PC-3 (cell line): ENCODE measurements around the gene CASQ2. TPM values are rescaled to one million over a fixed set of nuclear protein-coding genes. Genes with fewer than 3 reads are reported as not detected.

Experiments
- ATAC-seq: fragments of 200-7000 bp; cut with Tn5 transposase; 2 replicates; pipeline ENCODE4 v1.9.1; 2020; ENCODE audit warnings: mild to moderate bottlenecking, moderate library complexity
- BruUV-seq: library from RNA; stranded (reverse); fragments of 400-500 nt; replicated peaks from 2 replicates; lab custom pipeline; 2021; lab: Mats Ljungman, UMichigan
- CTCF ChIA-PET: fragments of 300-600 bp; sonication (Branson Sonifier 250); formaldehyde crosslinking; loops from one replicate; lab custom pipeline; 2022; ENCODE audit warnings: antibody characterized with exemption; lab: Charles Lee
- POLR2A ChIA-PET: fragments of 300-600 bp; sonication (Branson Sonifier 250); formaldehyde crosslinking; loops from one replicate; lab custom pipeline; 2022; ENCODE audit warnings: antibody characterized with exemption; ENCODE audit not compliant: unreplicated experiment; lab: Charles Lee
- DNase-seq: peaks from one replicate; pipeline ENCODE4 v3.0.0-alpha.2; 2015
- H2AFZ ChIP-seq: fragments of 300-600 bp; sonication (generic); 2 replicates; pipeline ENCODE4 v1.6.0; 2016; ENCODE audit warnings: antibody characterized with exemption, low read length
- H3F3A ChIP-seq: fragments of 300-600 bp; sonication (generic); one replicate; pipeline ENCODE4 v1.6.0; 2017; ENCODE audit warnings: antibody characterized with exemption, low read length, control low read depth, mild to moderate bottlenecking; ENCODE audit not compliant: unreplicated experiment
- H3K27ac ChIP-seq: fragments of 300-600 bp; sonication (generic); 2 replicates; pipeline ENCODE4 v1.5.1; 2016; ENCODE audit warnings: mild to moderate bottlenecking, low read length
- H3K27me3 ChIP-seq: fragments of 300-600 bp; sonication (generic); 2 replicates; pipeline ENCODE4 v1.6.1; 2016; ENCODE audit warnings: low read length, mixed read lengths
- H3K36me3 ChIP-seq: fragments of 300-600 bp; sonication (generic); 2 replicates; pipeline ENCODE4 v1.6.1; 2016; ENCODE audit warnings: low read depth, mixed run types, low read length, mixed read lengths
- H3K4me1 ChIP-seq: fragments of 300-600 bp; sonication (generic); 2 replicates; pipeline ENCODE4 v1.5.1; 2016; ENCODE audit warnings: low read length; ENCODE audit not compliant: insufficient read depth
- H3K4me2 ChIP-seq: fragments of 300-600 bp; sonication (generic); 2 replicates; pipeline ENCODE4 v1.6.0; 2016; ENCODE audit warnings: low read length
- H3K4me3 ChIP-seq: fragments of 300-600 bp; sonication (generic); 2 replicates; pipeline ENCODE4 v1.5.1; 2016; ENCODE audit warnings: mild to moderate bottlenecking, low read length, mixed read lengths
- H3K79me2 ChIP-seq: fragments of 300-600 bp; sonication (generic); 2 replicates; pipeline ENCODE4 v1.6.1; 2017; ENCODE audit warnings: low read length, mixed read lengths
- H3K9ac ChIP-seq: fragments of 300-600 bp; sonication (generic); 2 replicates; pipeline ENCODE4 v1.6.0; 2016; ENCODE audit warnings: mild to moderate bottlenecking, low read length
- H3K9me2 ChIP-seq: fragments of 300-600 bp; sonication (generic); replicated peaks from 2 replicates; pipeline ENCODE4 v1.6.1; 2016; ENCODE audit warnings: mixed run types, low read length, mixed read lengths
- H3K9me3 ChIP-seq: fragments of 300-600 bp; sonication (generic); 2 replicates; pipeline ENCODE4 v1.6.1; 2016; ENCODE audit warnings: low read length, mixed read lengths
- H4K20me1 ChIP-seq: fragments of 300-600 bp; sonication (generic); 2 replicates; pipeline ENCODE4 v1.6.1; 2016; ENCODE audit warnings: low read length, mixed read lengths
- CTCF ChIP-seq: fragments of 300-600 bp; sonication (generic); conservative IDR thresholded peaks from 2 replicates; pipeline ENCODE4 v1.5.1; 2017; ENCODE audit warnings: antibody characterized with exemption, low read depth, mild to moderate bottlenecking, low read length
- EZH2 ChIP-seq: fragments of 300-600 bp; sonication (generic); IDR thresholded peaks from one replicate; pipeline ENCODE4 v1.6.1; 2017; ENCODE audit warnings: antibody characterized with exemption, mild to moderate bottlenecking, low read length; ENCODE audit not compliant: unreplicated experiment
- EZH2phosphoT487 ChIP-seq: fragments of 300-600 bp; sonication (generic); IDR thresholded peaks from 2 replicates; pipeline ENCODE4 v1.6.1; 2018; ENCODE audit warnings: mild to moderate bottlenecking, antibody characterized with exemption, low read length, borderline replicate concordance
- intact Hi-C: fragments of 100-400 bp; cut with micrococcal nuclease; formaldehyde crosslinking; loops from 2 replicates; pipeline ENCODE4 v1.9.0; 2023
- total RNA-seq: library from RNA; depleted of rRNA; stranded (reverse); fragments of >200 nt; gene quantifications from 2 replicates; pipeline ENCODE4 v1.2.3, GENCODE V29; 2014

CASQ2 gene
- total RNA-seq, 1 experiment from 2014 or later: not detected

- Histone ChIP-seq H4K20me1 (no peaks in the 10 kb centered on the region), H3F3A (no peaks in the 10 kb centered on the region), H2AFZ (no peak overlapping the region), H3K79me2 (no peaks in the 10 kb centered on the region), H3K9me3 (no peaks in the 10 kb centered on the region), H3K36me3 (no peaks in the 10 kb centered on the region), H3K4me1 (peaks cover 25% of the 10 kb centered on the region), H3K9ac (no peak overlapping the region), H3K9me2 (no peaks in the 10 kb centered on the region), H3K4me2 (no peak overlapping the region), H3K27ac (no peak overlapping the region), H3K27me3 (no peaks in the 10 kb centered on the region), H3K4me3 (no peak overlapping the region)
- intact Hi-C loops: loop anchor here (1.0 to 5.0 kb wide), 2 partner anchors 65 to 99 kb away; no protein-coding TSS in a partner anchor
- ATAC-seq: peak; percentile 34
- ChIA-PET POLR2A (interaction anchor here (0.6 kb wide), 2 partner anchors 33 to 36 kb away, joined by 4 to 5 read pairs; no protein-coding TSS in a partner anchor), CTCF (interaction anchor here (0.6 to 2.7 kb wide), 22 partner anchors 8 to 1422 kb away, joined by 3 to 57 read pairs (median 6); partner anchors contain the start of gene VANGL1)
- TF ChIP-seq EZH2 (no peak), EZH2phosphoT487 (no peak), CTCF (peak; percentile 91)
- peak; percentile 71 for DNase-seq
- BruUV-seq: no TSS peak
Measured at GRCh38 chr1:115706587-115707425, 61.7 kb downstream of the CASQ2 start.

DNA sequence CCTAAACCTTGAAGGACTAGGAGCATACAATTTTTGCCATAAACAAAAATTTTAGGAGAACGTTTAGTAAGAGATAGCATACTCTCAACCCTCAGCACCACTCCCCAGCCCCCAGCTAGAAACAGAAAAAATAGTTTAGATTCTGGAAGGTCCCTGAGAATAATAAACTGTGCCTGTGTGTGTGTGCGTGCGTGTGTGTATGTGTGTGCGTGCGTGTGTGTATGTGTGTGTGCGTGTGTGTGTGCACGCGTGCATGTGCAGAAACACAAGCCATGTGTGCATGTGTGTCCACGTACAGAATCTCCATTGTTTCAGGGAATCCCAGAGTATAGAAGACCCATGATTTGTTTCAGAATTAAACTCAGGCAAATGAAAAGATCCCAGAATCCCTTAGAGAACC is 62.6 kb downstream of the CASQ2 start:
- peak overlapping the region; percentile 59; the same call in 1 of the 2 replicates for H3K4me2 ChIP-seq
- no peak for DNase-seq
- no peak overlapping the region for H2AFZ ChIP-seq
- intact Hi-C loops: loop anchor here (1.0 to 5.0 kb wide), 2 partner anchors 66 to 98 kb away; no protein-coding TSS in a partner anchor
- H3K36me3 ChIP-seq: no peaks in the 10 kb centered on the region
- peak overlapping the region; percentile 64 for H3K27ac ChIP-seq
- H3K9me3 ChIP-seq: no peaks in the 10 kb centered on the region
- no peaks in the 10 kb centered on the region for H3K79me2 ChIP-seq
- no peak for ATAC-seq
- no TSS peak for BruUV-seq
- H3K4me3 ChIP-seq: no peak overlapping the region
- H3K9me2 ChIP-seq: no peaks in the 10 kb centered on the region
- peaks cover 23% of the 10 kb centered on the region for H3K4me1 ChIP-seq
- ChIA-PET CTCF (interaction anchor here (0.5 to 2.7 kb wide), 13 partner anchors 7 to 589 kb away, joined by 3 to 57 read pairs (median 7); partner anchors contain the start of gene VANGL1), POLR2A (no interaction called here)
- H4K20me1 ChIP-seq: no peaks in the 10 kb centered on the region
- no peak for TF ChIP-seq EZH2
- TF ChIP-seq EZH2phosphoT487: no peak
- TF ChIP-seq CTCF: no peak
- no peaks in the 10 kb centered on the region for H3K27me3 ChIP-seq
- H3K9ac ChIP-seq: no peak overlapping the region
- no peaks in the 10 kb centered on the region for H3F3A ChIP-seq
